Dedifferentiated amniotic fluid mesenchymal stem cell (primary cell): ENCODE data around the gene IGFL2.
A peak's percentile ranks its signal among the peaks of the same experiment; 100 is the strongest.
"Not testable (repeated sequence)": the region's sequence is repeated elsewhere in the genome, so short reads cannot be mapped to it uniquely, and the experiment has no call there.

Source experiments
- DNase-seq: peaks from one replicate; pipeline ENCODE4 v3.0.0-alpha.2; 2016; ENCODE audit errors: extremely low spot score

IGFL2 gene

DNA sequence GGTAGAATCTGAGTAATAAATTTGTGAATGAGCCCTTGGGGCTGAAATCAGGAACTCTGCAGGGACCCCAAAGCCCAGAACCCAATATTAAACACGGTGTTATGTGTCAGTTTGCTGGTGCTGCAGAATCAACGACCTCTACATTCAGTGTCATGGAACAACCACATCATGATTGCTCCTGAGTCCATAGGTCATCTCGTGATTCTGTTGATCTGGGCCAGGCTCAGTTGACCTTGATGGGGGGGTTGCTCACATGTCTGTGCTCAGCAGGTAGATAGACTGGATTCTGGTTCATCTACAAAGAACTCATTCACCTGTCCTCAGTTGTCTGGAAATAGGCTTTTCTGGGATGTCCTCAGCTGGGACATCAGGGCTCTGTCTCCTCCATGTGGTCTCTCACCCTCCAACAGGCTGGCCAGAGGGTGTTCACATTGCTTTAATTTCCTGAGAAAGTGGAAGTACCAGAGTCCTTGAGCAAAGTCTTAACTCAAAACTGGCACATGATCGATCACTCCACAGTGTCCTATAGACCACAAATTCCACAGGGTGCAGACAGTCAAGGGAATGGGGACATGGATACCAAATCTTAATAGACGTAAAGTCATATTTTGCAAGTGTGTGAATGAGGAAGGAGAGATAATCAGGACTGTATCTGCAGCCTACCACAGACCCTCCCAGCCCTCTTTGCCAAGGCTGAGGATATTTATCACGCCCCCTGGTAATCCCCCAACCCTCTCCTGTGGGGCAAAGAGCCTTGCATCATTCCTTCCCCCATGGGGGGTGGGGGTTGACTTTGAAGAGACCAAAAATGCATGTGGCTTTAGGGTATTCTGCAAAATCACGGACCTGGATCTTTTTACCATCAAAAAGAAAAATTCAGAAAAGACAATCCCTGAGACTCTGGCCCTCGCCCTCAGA lies 42.2 kb downstream of the IGFL2 start:
- DNase-seq, result no peak

DNA sequence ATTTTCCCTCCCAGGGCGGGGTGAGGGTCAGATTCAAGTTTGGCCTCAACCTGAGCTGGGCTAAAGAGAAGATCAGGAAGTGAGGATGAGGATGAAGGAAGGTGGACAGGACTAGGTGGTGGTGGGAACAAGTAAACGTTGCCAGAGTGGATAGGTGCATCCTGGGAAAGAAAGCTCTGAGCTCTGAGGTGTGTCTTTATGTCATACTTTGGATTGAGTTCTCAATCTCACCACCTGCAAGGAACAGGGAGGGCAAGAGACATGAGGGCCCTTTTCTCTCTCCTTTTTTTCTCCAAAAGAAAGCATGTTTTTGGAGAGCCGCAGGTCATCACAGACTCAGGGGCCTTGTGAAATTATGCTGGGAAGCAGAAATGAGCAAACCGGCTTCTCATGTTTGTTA lies 43.3 kb downstream of the IGFL2 start:
- no peak for DNase-seq

DNA sequence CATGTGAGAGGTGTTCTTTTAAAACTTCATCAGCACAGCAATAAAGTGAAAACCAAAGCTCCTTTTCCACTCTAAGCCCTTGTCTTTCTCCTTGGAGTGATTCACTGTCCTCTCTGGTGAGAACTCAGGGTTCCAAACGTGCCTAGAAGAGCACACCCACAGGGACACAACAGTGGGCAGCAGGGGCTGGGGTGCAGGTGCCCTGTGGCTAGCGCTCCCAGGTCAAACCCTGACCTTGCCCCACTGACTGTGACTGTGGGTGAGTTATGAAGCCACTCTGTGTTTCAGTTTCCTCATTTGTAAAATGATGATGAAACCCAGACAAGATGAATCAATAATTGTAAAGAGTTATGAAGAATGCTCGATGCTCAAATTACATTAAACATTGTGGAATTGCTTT lies 43.9 kb downstream of the IGFL2 start:
- DNase-seq, result no peak

DNA sequence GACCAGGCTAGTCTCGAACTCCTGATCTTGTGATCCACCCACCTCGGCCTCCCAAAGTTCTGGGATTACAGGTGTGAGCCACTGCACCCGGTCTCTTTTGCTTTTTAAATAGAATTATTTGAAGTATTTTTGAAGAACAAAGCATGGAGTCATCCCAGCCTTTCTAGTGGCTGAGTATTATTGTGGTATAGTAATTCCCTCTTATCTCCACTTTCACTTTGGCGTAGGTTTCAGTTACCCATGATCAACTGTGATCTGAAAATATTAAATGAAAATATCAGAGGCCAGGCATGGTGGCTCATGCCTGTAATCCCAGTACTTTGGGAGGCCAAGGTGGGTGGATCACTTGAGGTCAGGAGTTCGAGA lies 44.6 kb downstream of the IGFL2 start:
- DNase-seq, result not testable (repeated sequence)

DNA sequence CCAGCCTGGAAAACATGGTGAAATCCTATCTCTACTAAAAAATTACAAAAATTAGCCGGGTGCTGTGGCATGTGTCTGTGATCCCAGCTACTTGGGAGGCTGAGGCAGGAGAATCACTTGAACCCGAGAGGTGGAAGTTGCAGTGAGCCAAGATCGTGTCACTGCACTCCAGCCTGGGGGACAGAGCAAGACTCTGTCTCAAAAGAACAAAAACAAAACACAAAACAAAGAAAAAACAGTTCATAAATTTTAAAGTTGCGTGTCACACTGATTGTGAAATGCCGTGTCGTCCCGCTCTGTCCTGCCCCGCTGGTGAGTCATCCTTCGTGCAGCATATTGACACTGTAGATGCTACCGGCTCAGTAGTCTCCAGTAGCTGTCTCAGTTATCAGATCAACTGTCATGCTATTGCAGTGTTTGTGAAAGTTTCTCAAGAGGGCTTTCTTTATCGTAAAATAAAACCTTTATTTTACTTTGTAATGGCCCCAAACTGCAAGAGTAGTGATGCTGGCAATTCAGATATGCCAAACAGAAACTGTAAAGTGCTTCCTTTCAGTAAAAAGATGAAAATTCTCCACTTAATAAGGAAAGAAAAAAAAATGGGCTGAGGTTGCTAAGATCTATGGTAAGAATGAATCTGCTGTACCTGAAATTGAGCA lies 45.1 kb downstream of the IGFL2 start:
- DNase-seq, result peak; percentile 63

DNA sequence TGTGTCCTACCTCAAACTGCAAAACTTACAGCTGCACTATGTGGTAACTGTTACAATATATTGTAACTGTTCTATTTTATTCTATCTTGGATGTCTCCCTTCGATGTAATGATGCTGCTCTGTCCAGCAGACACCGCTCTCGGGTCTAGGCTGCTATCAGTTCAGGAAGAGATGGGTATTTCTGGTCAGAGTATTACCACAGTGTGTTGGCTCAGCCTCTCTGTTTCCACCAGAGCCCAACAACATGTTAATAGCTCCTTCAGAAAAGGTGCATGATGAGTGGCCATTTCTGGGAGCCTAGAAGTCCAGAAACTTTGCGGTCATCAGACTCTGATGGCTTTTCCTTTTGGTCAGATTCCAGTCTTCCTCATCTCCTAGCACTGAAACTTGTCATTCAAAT lies 45.6 kb downstream of the IGFL2 start:
- no peak for DNase-seq

DNA sequence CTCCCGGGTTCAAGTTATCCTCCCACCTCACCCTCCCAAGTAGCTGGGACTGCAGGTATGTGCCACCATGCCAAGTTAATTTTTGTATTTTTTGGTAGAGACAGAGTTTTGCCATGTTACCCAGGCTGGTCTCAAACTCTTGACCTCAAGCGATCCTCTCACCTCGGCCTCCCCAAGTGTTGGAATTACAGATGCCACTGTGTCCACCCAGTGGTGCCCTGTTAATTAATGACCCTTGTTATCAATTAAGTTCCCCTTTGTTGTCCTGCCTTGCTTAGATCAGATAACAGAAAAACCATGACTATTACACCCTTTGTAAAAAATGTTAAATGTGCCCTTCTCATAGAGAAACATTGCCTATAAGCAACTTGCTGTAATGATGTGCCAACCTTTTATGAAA lies 47.1 kb downstream of the IGFL2 start:
- no peak for DNase-seq

DNA sequence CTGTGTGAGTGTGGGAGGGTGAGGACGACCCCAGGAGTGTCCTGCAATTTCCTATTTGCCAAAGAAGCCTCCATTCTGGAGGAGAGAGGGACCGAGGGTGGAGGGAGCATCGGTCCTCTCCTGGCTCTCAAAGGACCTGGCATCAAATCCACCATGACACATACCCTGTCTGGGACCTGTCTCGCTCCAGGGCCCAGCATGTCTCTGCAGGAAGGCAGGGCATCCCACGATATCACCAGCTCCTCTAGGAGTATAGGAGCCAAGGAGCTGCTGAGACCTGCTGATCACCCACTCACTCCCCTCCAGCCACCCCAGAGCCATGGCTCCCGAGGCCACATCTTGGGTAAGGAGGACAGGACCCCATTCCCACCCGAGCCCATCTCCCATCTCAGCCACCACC lies 47.9 kb downstream of the IGFL2 start:
- DNase-seq, result not testable (repeated sequence)

DNA sequence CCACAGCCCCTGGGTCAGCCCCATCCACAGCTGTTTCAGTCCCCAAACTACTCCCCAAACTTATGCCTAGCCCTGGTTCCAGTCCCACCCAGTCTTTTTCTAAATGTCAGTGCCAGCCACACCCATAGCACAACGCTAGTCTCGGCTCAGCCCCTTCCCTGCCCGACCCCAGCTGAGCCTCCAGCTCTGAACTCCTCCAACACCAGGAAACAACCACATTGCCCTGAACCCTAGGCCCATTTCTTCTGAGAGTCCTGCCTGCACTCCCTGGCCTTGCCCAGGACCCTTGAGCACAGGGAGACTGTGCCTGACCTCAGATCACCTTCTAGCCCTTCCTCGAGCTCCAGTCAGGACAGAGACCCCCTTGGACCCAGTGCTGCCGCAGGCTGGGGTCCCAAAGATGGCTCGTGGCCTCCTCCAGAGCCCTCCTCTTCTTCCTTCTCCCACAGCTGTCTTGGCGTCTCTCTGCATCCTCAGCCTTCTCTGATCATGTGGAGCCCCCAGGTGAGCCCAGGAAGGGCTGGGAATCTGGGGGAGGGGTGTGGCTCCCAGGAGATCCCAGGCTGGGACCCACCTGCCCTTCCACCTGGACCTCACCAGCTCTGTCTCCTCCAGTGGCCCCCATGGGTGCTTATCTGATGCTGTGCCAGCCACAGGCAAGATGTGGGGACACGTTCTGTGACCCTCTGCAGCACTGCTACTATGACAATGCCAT lies 48.5 kb downstream of the IGFL2 start:
- no peak for DNase-seq

DNA sequence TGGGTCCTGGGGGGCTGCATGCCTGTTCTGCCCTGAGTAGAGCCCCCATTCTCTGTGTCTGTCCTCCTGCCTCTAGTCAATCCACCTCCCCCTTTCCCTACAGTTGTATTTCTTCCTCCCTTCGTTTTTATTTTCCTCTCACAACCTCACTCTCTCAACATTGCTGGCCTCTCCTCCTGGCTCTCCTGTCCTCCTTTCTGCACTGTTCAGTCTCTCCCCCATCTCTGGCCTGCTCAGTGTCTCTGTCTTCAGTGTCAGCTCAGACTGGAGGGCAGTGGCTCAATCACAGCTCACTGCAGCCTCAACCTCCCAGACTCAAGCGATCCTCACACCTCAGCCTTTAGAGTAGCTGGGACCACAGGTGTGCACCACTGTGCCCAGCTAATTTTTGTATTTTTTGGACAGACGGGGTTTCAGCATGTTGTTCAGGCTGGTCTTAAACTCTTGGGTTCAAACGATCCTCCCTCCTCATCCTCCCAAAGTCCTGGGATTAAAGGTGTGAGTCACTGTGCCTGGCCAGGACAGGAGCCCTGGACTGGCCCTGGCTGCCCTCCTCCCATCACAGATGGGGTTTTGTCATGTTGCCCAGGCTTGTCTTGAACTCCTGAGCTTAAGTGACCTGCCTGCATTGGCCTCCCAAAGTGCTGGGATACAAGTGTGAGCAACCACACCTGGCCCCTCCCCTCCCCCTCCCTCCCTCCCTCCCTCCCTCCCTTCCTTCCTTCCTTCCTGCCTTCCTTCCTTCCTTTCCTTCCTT lies 49.5 kb downstream of the IGFL2 start:
- DNase-seq, result no peak

DNA sequence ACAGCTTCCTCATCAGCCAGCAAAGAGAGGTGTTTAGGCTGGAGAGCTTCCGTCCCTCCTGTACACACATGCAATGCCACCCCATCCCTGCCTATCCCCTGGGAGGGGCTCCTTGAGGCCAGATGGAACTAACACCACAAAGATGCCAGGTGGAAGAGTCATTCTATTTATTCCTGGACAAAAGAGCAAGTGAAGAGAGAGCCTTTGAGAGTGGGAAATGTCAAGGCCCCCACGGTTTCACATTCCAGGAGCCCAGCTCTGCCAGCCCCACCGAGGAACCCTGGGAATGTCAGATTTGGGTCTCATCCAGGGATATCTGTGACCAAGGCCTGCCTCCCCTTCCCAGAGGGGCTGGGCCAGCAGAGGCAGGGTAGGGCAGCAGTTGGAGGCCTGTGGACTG lies 50.7 kb downstream of the IGFL2 start:
- no peak for DNase-seq

DNA sequence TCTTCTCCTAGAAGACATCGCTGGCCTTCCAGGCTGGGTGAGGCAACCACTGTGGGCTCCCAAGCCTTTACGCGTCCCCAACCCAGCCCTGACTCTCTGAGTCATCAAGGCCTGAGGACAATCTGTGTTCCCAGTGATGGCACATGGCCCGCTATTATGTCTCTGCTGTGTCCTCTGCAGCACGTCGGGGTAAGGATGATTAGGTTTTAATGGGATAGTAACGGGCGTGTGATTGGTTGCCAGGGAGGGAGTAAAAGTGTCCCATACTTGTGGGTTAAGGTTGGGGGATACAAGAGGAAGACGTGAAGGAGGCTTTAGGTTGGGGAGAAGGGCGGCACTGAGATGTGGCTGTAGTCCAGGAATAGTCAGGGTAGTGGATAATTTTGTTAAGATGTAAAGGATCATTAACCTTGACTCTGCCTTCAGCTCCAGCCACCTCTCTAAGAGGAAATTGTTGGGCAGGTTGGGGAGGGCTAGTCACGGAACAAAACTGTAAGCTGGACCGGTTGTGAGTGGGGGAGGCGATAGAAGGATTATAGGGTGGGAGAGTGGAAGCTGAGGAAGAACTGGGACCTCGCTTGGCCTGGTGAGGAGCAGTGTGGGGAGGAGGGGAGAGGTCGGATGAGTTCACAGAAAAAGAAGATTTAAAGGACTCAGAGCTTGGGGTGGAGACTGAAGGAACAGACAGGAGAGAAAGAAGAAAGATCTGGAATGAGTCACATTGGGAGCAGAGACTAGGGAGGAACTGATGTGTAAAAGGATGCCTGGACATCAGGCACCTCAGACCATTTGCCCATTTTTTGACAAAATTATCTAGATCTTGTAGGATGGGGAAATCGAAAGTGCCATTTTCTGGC lies 53.6 kb downstream of the IGFL2 start:
- no peak for DNase-seq

DNA sequence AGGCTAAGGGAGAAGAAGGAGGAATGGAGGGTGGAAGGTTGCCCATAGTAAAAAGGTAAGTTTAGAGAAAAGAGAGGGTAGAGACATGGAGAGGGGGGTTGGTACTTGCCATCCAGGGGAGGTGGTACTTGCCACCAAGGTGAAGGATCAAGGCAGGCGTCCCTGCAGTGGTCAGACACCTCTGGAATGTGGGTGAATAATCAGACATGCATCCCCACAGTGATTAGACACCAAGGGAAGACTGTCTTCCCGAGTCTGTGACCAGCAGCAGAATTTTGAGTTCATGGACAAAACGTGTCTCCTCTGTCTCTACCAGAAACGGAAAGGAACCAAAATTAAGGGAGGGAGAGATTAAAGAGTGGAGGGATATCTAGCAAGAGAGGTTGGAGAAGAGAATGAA lies 54.4 kb downstream of the IGFL2 start:
- no peak for DNase-seq

DNA sequence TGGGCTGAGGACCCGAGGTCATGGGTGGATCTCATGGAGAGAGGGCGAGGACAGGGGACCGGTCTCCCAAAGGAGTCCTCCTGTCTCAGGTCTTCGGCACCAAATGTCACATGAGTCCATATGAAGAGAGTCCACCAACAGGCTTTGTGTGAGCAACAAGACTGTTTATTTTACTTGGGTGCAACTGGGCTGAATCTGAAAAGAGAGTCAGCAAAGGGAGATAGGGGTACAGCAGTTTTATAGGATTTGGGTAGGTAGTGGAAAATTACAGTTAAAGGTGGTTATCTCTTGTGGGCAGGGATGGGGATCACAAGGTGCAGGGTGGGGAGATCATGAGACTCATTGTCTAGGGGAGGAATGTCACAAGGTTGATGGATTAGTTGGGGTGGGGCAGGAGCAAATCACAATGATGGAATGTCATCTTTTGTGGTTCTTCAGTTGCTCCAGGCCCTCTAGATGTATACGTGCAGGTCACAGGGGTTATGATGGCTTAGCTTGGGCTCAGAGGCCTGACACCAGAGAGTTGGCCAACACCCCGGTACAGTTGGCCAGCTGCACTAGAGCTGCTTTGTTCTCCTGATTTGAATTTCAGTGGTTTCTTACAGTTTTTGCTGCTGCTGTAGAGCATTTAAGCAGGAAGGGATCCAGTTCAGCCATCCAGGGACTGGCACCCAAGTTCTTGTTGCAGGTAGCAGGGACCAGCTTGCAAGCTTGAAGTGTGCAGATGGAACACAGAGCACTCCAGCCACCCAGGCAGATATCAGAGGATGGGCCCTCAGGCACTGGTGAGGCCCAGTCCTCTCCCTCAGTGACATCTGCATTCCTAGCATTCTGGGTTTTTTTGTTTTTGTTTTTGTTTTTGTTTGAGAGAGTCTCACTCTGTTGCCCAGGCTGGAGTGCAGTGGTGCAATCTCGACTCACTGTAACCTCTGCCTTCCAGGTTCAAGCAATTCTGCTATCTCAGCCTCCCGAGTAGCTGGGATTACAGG lies 55.1 kb downstream of the IGFL2 start:
- DNase-seq, result no peak

DNA sequence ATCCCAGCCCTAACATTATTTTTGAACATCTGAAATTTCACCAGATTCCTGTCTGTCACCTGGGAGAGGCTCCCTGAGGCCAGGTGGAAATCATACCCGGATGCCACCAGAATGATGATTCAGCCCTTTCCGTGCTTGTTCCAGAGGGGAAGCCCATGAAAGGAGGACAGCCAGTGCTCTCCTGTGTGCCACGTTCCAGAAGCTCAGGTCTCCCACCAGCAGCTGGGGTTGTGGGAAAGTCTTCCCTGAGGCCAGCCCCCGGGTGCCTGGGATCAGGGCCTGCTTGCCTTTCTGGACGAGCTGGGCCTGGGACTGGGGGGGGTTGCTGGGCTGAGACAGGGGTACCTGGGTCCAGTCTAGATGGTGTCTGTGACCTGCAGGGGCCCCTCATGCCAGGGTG lies 56.0 kb downstream of the IGFL2 start:
- no peak for DNase-seq

DNA sequence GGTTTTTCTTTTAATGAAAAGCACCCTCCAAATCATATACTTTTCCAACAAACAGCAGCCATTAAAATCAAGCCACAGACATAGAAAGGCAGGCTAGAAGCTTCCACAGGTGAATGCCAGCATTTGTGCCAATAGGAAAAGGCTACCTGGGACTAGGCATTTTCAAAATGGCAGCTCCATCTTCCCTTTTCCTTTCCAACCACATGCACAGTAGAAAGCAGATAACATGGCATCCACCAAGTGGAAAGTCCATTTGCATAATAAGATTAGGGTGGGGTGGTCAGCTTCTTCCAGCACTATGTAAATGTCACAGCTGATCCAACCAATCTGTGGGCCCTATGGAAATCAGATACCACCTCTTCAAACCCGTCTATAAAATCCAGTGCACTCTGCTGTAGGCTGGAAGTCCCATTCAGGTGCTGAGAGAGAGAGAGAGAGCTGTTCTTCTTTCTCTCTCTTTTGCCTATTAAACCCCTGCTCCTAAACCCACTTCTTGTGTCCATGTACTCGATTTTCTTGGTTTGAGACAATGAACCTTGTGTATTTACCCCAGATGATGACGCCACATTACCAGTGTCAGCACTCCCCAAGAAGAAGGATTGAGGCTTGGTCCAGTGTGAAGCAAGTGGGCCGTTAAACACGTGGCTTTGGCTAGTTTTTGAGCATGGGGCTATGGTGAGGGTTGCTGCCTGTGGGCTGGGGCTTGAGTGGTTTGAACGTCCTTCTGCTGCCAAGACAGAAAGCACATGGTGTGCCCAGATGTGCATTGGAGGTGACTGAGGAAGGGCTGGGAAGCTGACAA lies 57.3 kb downstream of the IGFL2 start:
- DNase-seq, result no peak

DNA sequence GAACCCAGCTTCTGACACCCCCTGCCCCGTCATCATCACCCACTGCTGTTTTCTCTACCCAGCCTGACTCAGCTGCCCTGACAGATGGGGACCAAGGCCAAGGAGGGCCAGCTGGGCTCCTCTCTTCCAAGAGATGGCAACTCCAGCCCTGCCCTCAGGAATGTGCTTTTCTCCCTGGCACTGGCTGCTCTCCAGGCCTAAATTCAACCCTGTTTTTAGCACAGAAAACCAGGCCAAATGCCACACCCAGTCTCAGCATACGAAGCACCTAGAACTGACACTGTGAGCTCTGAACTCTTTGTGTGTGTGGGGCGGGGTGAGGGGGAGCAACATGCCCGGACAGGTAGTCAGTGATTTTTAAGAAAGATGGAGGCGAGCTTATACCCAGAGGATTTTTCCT lies 58.1 kb downstream of the IGFL2 start:
- no peak for DNase-seq

DNA sequence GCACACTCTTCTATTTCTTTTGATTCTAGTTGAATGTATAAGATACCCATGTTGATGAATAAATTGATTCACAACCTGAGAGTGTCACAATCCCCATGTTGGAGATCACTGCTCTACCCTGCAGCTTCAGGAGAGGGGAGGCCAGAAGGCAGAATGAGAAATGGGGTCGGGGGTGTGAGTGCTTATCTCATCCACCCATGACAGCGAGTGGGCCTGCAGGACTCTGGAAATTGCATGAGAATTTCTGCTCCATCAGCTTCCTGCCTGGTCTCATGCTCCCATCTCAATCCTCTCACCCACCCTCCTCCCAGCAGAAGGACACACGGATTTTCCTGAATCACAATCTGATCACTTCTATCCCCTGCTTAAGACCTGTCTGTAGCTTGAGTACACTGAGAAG lies 58.6 kb downstream of the IGFL2 start:
- no peak for DNase-seq

DNA sequence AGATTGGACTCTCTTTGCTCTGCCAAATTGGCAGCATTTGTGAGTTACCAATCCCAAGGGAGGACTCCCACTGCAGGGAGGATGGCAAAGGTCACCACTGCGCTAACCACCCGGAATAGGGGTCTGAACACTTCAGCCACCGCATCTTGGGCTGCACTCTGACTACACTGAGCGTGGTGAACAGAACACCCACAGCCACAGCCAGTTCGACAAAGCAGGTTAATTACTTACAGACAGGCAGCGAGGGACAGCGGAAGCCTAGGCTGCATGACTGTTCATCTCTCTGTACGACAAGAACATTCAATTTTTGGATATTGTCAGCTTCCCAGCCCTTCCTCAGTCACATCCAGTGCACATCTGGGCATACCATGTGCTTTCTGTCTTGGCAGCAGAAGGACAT lies 59.8 kb downstream of the IGFL2 start:
- DNase-seq, result not testable (repeated sequence)
